HG03196 (cell line): Measurements from ENCODE around the gene YPEL1.
A peak's percentile ranks its signal among the peaks of the same experiment; 100 is the strongest.

Experiments used
- ATAC-seq: cut with Tn5 transposase; IDR thresholded peaks from one replicate; pipeline ENCODE4 v1.9.1; 2021; ENCODE audit not compliant: unreplicated experiment

YPEL1 gene

GRCh38 chr22:21659864-21660525 lies 75.6 kb downstream of the YPEL1 start:
- ATAC-seq: no peak

- ATAC-seq: peak; percentile 60
These were observed 78.1 kb downstream of the YPEL1 start for GRCh38 chr22:21657360-21658032.

- ATAC-seq: no peak
These were observed 78.6 kb downstream of the YPEL1 start for GRCh38 chr22:21657020-21657359.

GRCh38 chr22:21652547-21653545 lies 82.7 kb downstream of the YPEL1 start:
- peak; percentile 1 for ATAC-seq

- peak; percentile 76 for ATAC-seq
These were observed 83.5 kb downstream of the YPEL1 start for GRCh38 chr22:21652010-21652546.

GRCh38 chr22:21651521-21652009 lies 84.0 kb downstream of the YPEL1 start:
- peak; percentile 26 for ATAC-seq

GRCh38 chr22:21650823-21651520 lies 84.6 kb downstream of the YPEL1 start:
- no peak for ATAC-seq

GRCh38 chr22:21650280-21650679 lies 85.3 kb downstream of the YPEL1 start:
- no peak for ATAC-seq
